DOHH2 (cell line): ENCODE data around the gene RNU5B-1.
"Not testable (repeated sequence)": the region's sequence is repeated elsewhere in the genome, so short reads cannot be mapped to it uniquely, and the experiment has no call there.

ENCODE experiments used
- H3F3A ChIP-seq: fragments of 200-600 bp; sonication (generic), shearing (Covaris generic); 2 replicates; pipeline ENCODE4 v1.6.0; 2016; ENCODE audit warnings: antibody characterized with exemption, mild to moderate bottlenecking; ENCODE audit not compliant: control insufficient read depth, insufficient read depth
- H3K27ac ChIP-seq: fragments of 200-600 bp; sonication (generic); 2 replicates; pipeline ENCODE4 v1.5.1; 2014; ENCODE audit warnings: low read depth, mild to moderate bottlenecking, low read length, moderate library complexity
- H3K27me3 ChIP-seq: fragments of 200-600 bp; sonication (generic); 2 replicates; pipeline ENCODE4 v1.6.1; 2014; ENCODE audit warnings: mild to moderate bottlenecking, low read length, mixed read lengths; ENCODE audit not compliant: control insufficient read depth
- H3K36me3 ChIP-seq: fragments of 200-600 bp; sonication (generic); 2 replicates; pipeline ENCODE4 v1.6.1; 2014; ENCODE audit warnings: mild to moderate bottlenecking, low read length, moderate library complexity, mixed read lengths; ENCODE audit not compliant: control insufficient read depth
- H3K4me1 ChIP-seq: fragments of 200-600 bp; sonication (generic); 2 replicates; pipeline ENCODE4 v1.6.1; 2014; ENCODE audit warnings: mild to moderate bottlenecking, low read length, mixed read lengths; ENCODE audit not compliant: control insufficient read depth
- H3K4me2 ChIP-seq: fragments of 200-600 bp; sonication (generic); 2 replicates; pipeline ENCODE4 v1.6.0; 2014; ENCODE audit warnings: mild to moderate bottlenecking, low read length, moderate library complexity
- H3K4me3 ChIP-seq: fragments of 200-600 bp; sonication (generic); 2 replicates; pipeline ENCODE4 v1.5.1; 2014; ENCODE audit warnings: mild to moderate bottlenecking, low read length, mixed read lengths
- H3K79me2 ChIP-seq: fragments of 200-600 bp; sonication (generic); 2 replicates; pipeline ENCODE4 v1.6.1; 2014; ENCODE audit warnings: mild to moderate bottlenecking, low read length, mixed read lengths; ENCODE audit not compliant: control insufficient read depth
- H3K9me2 ChIP-seq: fragments of 200-600 bp; sonication (generic); replicated peaks from 2 replicates; pipeline ENCODE4 v1.6.1; 2014; ENCODE audit warnings: mild to moderate bottlenecking, low read length, mixed read lengths; ENCODE audit not compliant: control insufficient read depth
- H3K9me3 ChIP-seq: fragments of 200-600 bp; sonication (generic); 2 replicates; pipeline ENCODE4 v1.6.1; 2014; ENCODE audit warnings: antibody characterized with exemption, low read length, mixed read lengths; ENCODE audit not compliant: control insufficient read depth, insufficient read depth
- H4K20me1 ChIP-seq: fragments of 200-600 bp; sonication (generic); 2 replicates; pipeline ENCODE4 v1.6.0; 2014; ENCODE audit warnings: low read depth, mild to moderate bottlenecking, antibody characterized with exemption, low read length, moderate library complexity; ENCODE audit not compliant: control insufficient read depth, insufficient read depth
- CTCF ChIP-seq: fragments of 200-600 bp; sonication (generic); IDR thresholded peaks from one replicate; pipeline ENCODE4 v1.5.1; 2014; ENCODE audit warnings: antibody characterized with exemption, mild to moderate bottlenecking, low read depth, low read length; ENCODE audit not compliant: poor library complexity, severe bottlenecking
- EZH2phosphoT487 ChIP-seq: fragments of 200-600 bp; sonication (generic); IDR thresholded peaks from 2 replicates; pipeline ENCODE4 v1.6.1; 2017; ENCODE audit warnings: borderline replicate concordance, mild to moderate bottlenecking, antibody characterized with exemption, low read length, moderate library complexity, mixed read lengths

RNU5B-1 gene

GRCh38 chr15:65268411-65268810 is 36.1 kb upstream of the RNU5B-1 start:
- Histone ChIP-seq H3K9me3 (no peaks in the 10 kb centered on the region), H3K9me2 (no peaks in the 10 kb centered on the region), H3K36me3 (peaks cover 18% of the 10 kb centered on the region), H3F3A (no peaks in the 10 kb centered on the region), H3K4me2 (no peak overlapping the region), H4K20me1 (peaks cover 5% of the 10 kb centered on the region; the same call in 1 of the 2 replicates), H3K27me3 (no peaks in the 10 kb centered on the region), H3K4me1 (no peaks in the 10 kb centered on the region), H3K4me3 (no peak overlapping the region), H3K27ac (no peak overlapping the region), H3K79me2 (no peaks in the 10 kb centered on the region)
- no peak for TF ChIP-seq CTCF
- TF ChIP-seq EZH2phosphoT487 = no peak

GRCh38 chr15:65270811-65271545 is 33.5 kb upstream of the RNU5B-1 start:
- peaks cover 13% of the 10 kb centered on the region for H3K36me3 ChIP-seq
- H3K9me3 ChIP-seq, H3K27ac ChIP-seq, H4K20me1 ChIP-seq, H3K4me1 ChIP-seq, H3K9me2 ChIP-seq, H3K79me2 ChIP-seq, H3K4me2 ChIP-seq, H3K4me3 ChIP-seq, H3K27me3 ChIP-seq, H3F3A ChIP-seq: not testable (repeated sequence)
- peak; percentile 77 for TF ChIP-seq CTCF

GRCh38 chr15:65275104-65275727 is 29.3 kb upstream of the RNU5B-1 start:
- H3K4me2 ChIP-seq = no peak overlapping the region
- no peak overlapping the region for H3K27ac ChIP-seq
- H3F3A ChIP-seq = no peaks in the 10 kb centered on the region
- H3K27me3 ChIP-seq = no peaks in the 10 kb centered on the region
- TF ChIP-seq EZH2phosphoT487 = no peak
- no peak for TF ChIP-seq CTCF
- H4K20me1 ChIP-seq = peaks cover 3% of the 10 kb centered on the region; the same call in 1 of the 2 replicates
- H3K36me3 ChIP-seq = peaks cover 9% of the 10 kb centered on the region
- no peaks in the 10 kb centered on the region for H3K9me2 ChIP-seq
- H3K9me3 ChIP-seq = no peaks in the 10 kb centered on the region
- no peaks in the 10 kb centered on the region; the same call in 1 of the 2 replicates for H3K79me2 ChIP-seq
- H3K4me1 ChIP-seq = no peaks in the 10 kb centered on the region
- no peak overlapping the region for H3K4me3 ChIP-seq
